Esophagus muscularis mucosa (tissue), 4 donors: ENCODE results near the gene IPO11. TPM values are rescaled to one million over a fixed set of nuclear protein-coding genes. Genes with fewer than 3 reads are reported as not detected.

ENCODE experiments used
- DNase-seq: peaks from one replicate; pipeline ENCODE4 v3.0.0-alpha.2; 2017; ENCODE audit errors: extremely low spot score
- H3K27ac ChIP-seq, 4 donors: fragments of 200-600 bp; sonication (generic); replicated peaks in 1 of 4; 1 replicate in 3 of 4; 2 replicates in 1 of 4; pipeline ENCODE4 v1.5.1; 2016 to 2019; ENCODE audit warnings: mild to moderate bottlenecking in 1 of 4
- H3K27me3 ChIP-seq, 4 donors: fragments of 200-600 bp; sonication (generic); one replicate each; pipeline versions ENCODE4 v1.5.1 to v1.6.0; 2016 to 2019
- H3K36me3 ChIP-seq, 4 donors: fragments of 200-600 bp; sonication (generic); one replicate each; pipeline ENCODE4 v1.5.1; 2016 to 2019
- H3K4me1 ChIP-seq, 4 donors: fragments of 200-600 bp; sonication (generic); one replicate each; pipeline ENCODE4 v1.5.1; 2016 to 2019
- H3K4me3 ChIP-seq, 4 donors: fragments of 200-600 bp; sonication (generic); 1 replicate in 2 of 4; 2 replicates in 2 of 4; pipeline ENCODE4 v1.5.1; 2016 to 2019; ENCODE audit warnings: mild to moderate bottlenecking in 4 of 4, moderate library complexity in 1 of 4
- H3K9me3 ChIP-seq, 4 donors: fragments of 200-600 bp; sonication (generic); 1 replicate in 3 of 4; 2 replicates in 1 of 4; pipeline ENCODE4 v1.5.1; 2016 to 2019
- EP300 ChIP-seq: sonication (generic); formaldehyde crosslinking; IDR thresholded peaks from one replicate; pipeline ENCODE4 v1.6.1; 2017; ENCODE audit warnings: antibody characterized with exemption
- POLR2A ChIP-seq: fragments of 450-650 bp; IDR thresholded peaks from one replicate; pipeline ENCODE4 v1.6.1; 2017; ENCODE audit warnings: antibody characterized with exemption, moderate library complexity, mild to moderate bottlenecking, low read depth
- POLR2AphosphoS5 ChIP-seq, 2 donors: sonication (generic); formaldehyde crosslinking; IDR thresholded peaks; one replicate each; pipeline ENCODE4 v1.6.1; 2017; ENCODE audit warnings: antibody characterized with exemption in 2 of 2
- WGBS: methylation state at CpG from one replicate; pipeline ENCODE4 v1.1.5; 2018; 5-methylcytosine and 5-hydroxymethylcytosine counted together
- intact Hi-C: fragments of 100-400 bp; cut with DNase I; formaldehyde crosslinking; loops from one replicate; pipeline ENCODE4 v1.15.1; 2023
- total RNA-seq, 4 donors: library from RNA; depleted of rRNA; stranded (reverse); fragments of >200 nt; gene quantifications; one replicate each; pipeline versions ENCODE4 v1.1.0 to v1.2.1, GENCODE V29; 2016
- TF ChIP-seq, protein P1 (sequence below), 3 experiments: fragments of 200-600 bp in 2 of 3; fragments of 450-650 bp in 1 of 3; sonication (generic) in 2 of 3; IDR thresholded peaks; one replicate each; pipeline ENCODE4 v1.5.1; 2017 to 2019; ENCODE audit warnings: antibody characterized with exemption in 3 of 3, mild to moderate bottlenecking in 2 of 3, moderate library complexity in 1 of 3

Gene IPO11
- total RNA-seq, 4 donors from 2014 or later: 14.8 to 19.6 (median 18.3) TPM

DNA sequence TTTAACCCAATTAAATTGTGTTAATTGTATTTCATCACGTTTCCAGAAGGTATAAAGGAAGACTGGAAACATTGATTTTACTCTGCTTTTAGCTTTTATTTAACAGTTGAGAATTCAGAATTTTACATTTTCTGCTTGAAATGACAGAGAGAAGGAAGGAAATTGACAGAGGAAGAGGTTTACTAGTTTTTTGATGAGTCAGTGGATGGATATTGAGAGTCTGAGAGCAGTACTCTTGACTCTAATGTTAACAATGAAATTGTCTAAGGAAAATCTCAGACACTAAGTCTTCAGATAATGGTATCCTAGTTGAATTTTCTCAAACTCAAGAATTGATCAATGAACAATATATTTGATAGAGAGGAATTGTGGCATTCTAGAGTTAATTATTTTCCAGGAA, 60.6 kb downstream of the IPO11 start:
- no peak for DNase-seq
- TF ChIP-seq EP300 (no peak), POLR2AphosphoS5 (IDR thresholded peaks at IDR 0.05) (no peak), POLR2A (no peak)
- TF ChIP-seq, protein P1, sequence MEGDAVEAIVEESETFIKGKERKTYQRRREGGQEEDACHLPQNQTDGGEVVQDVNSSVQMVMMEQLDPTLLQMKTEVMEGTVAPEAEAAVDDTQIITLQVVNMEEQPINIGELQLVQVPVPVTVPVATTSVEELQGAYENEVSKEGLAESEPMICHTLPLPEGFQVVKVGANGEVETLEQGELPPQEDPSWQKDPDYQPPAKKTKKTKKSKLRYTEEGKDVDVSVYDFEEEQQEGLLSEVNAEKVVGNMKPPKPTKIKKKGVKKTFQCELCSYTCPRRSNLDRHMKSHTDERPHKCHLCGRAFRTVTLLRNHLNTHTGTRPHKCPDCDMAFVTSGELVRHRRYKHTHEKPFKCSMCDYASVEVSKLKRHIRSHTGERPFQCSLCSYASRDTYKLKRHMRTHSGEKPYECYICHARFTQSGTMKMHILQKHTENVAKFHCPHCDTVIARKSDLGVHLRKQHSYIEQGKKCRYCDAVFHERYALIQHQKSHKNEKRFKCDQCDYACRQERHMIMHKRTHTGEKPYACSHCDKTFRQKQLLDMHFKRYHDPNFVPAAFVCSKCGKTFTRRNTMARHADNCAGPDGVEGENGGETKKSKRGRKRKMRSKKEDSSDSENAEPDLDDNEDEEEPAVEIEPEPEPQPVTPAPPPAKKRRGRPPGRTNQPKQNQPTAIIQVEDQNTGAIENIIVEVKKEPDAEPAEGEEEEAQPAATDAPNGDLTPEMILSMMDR (IDR thresholded peaks at IDR 0.05): no peak
- Histone ChIP-seq H3K4me1 (no peaks in the 10 kb centered on the region), H3K4me3 (no peak overlapping the region), H3K9me3 (no peaks in the 10 kb centered on the region), H3K27ac (no peak overlapping the region), H3K27me3 (no peaks in the 10 kb centered on the region), H3K36me3 (peaks cover under 1 to 31% (median 8%) of the 10 kb centered on the region in 4 donors)
- WGBS: 70% methylated on average over 1 of the region's 1 CpG
- intact Hi-C loops: no loop called here

DNA sequence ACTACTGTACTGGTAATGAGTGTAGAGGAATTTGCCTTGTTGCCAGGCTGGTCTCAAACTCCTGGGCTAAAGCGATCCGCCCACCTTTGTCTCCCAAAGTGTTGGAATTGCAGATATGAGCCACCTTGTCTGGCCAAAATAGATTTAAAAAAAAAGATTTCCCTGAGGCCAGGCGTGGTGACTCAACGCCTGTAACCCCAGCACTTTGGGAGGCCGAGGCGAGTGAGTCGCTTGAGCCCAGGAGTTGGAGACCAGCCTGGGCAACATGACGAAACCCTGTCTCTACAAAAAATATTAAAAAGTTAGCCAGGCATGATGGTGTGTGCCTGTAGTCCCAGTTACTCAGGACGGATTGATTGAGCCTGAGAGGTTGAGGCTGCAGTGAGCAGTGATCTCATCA, 62.5 kb downstream of the IPO11 start:
- DNase-seq: no peak
- no peak overlapping the region for H3K27ac ChIP-seq
- no peaks in the 10 kb centered on the region for H3K27me3 ChIP-seq
- TF ChIP-seq POLR2AphosphoS5 (IDR thresholded peaks at IDR 0.05) (no peak), POLR2A (no peak), EP300 (no peak)
- TF ChIP-seq, protein P1 (IDR thresholded peaks at IDR 0.05): no peak
- no peak overlapping the region for H3K4me3 ChIP-seq
- H3K9me3 ChIP-seq: no peaks in the 10 kb centered on the region
- H3K4me1 ChIP-seq: no peaks in the 10 kb centered on the region
- WGBS: 91% methylated on average over 9 of the region's 9 CpGs
- intact Hi-C loops: no loop called here
- H3K36me3 ChIP-seq: peaks cover 0 to 16% (median 4%) of the 10 kb centered on the region in 4 donors

DNA sequence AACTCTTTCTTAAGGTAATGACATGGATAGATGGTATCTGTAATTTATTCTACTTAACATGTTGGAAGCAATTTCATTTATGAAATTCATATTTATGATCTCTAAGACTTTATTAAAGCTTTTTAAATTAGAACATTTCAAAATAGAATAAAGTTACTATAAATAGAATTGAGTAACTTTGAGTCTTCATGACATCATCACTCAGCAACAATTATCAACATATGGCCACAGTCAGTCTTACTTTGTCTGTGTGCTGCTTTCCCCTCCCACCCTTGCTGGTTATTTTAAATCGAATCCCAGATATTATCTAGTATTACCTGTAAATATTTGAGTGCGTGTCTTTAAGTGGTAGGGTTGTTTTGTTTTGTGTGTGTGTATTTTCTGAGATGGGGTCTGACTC, 65.2 kb downstream of the IPO11 start:
- no peaks in the 10 kb centered on the region for H3K4me1 ChIP-seq
- WGBS: 96% methylated on average over 2 of the region's 2 CpGs
- intact Hi-C loops: no loop called here
- no peak overlapping the region for H3K27ac ChIP-seq
- peaks cover 0 to 17% (median 4%) of the 10 kb centered on the region in 4 donors for H3K36me3 ChIP-seq
- no peak overlapping the region for H3K4me3 ChIP-seq
- TF ChIP-seq, protein P1 (IDR thresholded peaks at IDR 0.05): no peak
- no peak for TF ChIP-seq POLR2A
- no peak for DNase-seq
- no peaks in the 10 kb centered on the region for H3K9me3 ChIP-seq
- H3K27me3 ChIP-seq: no peaks in the 10 kb centered on the region

DNA sequence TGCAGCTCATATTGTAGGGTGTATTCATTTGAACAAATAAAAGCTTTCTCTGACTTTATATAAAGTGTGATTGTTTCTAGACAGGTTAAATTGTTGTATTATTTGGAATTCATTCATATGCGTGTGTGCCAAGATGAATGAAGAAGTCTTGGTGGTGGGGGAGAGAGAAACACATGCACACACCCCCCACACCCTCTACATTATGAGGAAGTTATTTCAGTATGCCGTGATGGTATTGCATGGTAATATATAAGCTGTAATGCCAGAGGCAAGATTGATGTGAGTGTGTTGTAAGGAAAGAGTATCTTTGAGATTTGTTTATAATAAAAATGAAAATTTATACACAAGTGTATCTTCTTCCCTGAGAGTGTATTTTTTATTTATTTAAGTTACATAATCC, 71.0 kb downstream of the IPO11 start:
- peaks cover 0 to 27% (median 7%) of the 10 kb centered on the region in 4 donors for H3K36me3 ChIP-seq
- intact Hi-C loops: no loop called here
- no peak for DNase-seq
- H3K27ac ChIP-seq: no peak overlapping the region
- no peak overlapping the region for H3K4me3 ChIP-seq
- TF ChIP-seq, protein P1 (IDR thresholded peaks at IDR 0.05): no peak
- no peak for TF ChIP-seq POLR2A
- TF ChIP-seq POLR2AphosphoS5 (IDR thresholded peaks at IDR 0.05): no peak
- TF ChIP-seq EP300: no peak
- H3K4me1 ChIP-seq: no peaks in the 10 kb centered on the region
- H3K9me3 ChIP-seq: no peaks in the 10 kb centered on the region
- H3K27me3 ChIP-seq: no peaks in the 10 kb centered on the region
- 84% methylated on average over 2 of the region's 2 CpGs for WGBS

DNA sequence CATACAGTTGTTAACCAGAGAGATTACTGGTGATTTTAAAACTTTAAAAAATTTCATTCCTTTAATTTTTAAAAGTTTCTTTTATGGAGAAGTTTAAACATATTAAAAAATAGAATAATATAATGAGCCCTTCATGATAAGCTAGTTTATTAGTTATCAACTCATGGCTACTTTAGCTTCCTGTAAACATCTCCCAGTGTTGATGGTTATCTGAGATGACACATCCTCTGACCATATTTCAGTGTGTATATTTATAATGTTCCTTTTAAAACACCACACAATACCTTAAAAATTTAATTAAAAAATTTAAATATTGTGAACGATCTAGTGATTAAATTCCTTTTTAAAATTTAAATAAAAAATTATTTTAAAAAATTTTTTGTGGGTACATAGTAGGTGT, 74.1 kb downstream of the IPO11 start:
- no peak for DNase-seq
- 89% methylated on average over 1 of the region's 1 CpG for WGBS
- Histone ChIP-seq H3K4me1 (no peaks in the 10 kb centered on the region), H3K36me3 (peaks cover 0 to 52% (median 19%) of the 10 kb centered on the region in 4 donors), H3K9me3 (no peaks in the 10 kb centered on the region), H3K27ac (no peak overlapping the region), H3K27me3 (no peaks in the 10 kb centered on the region), H3K4me3 (no peak overlapping the region)
- intact Hi-C loops: no loop called here
- TF ChIP-seq EP300 (no peak), POLR2A (no peak), POLR2AphosphoS5 (IDR thresholded peaks at IDR 0.05) (no peak)
- TF ChIP-seq, protein P1 (IDR thresholded peaks at IDR 0.05): no peak
